DOHH2 (cell line): ENCODE measurements around the gene CBLN1.

ENCODE experiments used
- EZH2phosphoT487 ChIP-seq: fragments of 200-600 bp; sonication (generic); IDR thresholded peaks from 2 replicates; pipeline ENCODE4 v1.6.1; 2017; ENCODE audit warnings: borderline replicate concordance, mild to moderate bottlenecking, antibody characterized with exemption, low read length, moderate library complexity, mixed read lengths
- TF ChIP-seq, protein P1 (sequence below): fragments of 200-600 bp; sonication (generic); IDR thresholded peaks from one replicate; pipeline ENCODE4 v1.5.1; 2014; ENCODE audit warnings: antibody characterized with exemption, mild to moderate bottlenecking, low read depth, low read length; ENCODE audit not compliant: poor library complexity, severe bottlenecking

DNA sequence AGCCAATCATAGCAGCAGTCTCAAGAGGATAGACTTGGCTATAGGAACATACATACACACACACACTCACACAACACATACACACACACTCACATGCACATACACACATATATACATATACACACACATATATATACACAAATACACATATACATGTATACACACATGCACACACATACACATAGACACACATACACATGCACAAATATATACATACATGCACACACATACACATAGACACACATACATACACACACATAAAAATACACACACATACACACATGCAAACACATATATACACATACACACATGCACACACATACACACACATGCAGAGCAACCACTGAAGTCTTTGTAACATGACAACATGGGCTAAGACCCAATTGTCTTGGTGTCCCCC is 19.7 kb downstream of the CBLN1 start:
- TF ChIP-seq, protein P1, sequence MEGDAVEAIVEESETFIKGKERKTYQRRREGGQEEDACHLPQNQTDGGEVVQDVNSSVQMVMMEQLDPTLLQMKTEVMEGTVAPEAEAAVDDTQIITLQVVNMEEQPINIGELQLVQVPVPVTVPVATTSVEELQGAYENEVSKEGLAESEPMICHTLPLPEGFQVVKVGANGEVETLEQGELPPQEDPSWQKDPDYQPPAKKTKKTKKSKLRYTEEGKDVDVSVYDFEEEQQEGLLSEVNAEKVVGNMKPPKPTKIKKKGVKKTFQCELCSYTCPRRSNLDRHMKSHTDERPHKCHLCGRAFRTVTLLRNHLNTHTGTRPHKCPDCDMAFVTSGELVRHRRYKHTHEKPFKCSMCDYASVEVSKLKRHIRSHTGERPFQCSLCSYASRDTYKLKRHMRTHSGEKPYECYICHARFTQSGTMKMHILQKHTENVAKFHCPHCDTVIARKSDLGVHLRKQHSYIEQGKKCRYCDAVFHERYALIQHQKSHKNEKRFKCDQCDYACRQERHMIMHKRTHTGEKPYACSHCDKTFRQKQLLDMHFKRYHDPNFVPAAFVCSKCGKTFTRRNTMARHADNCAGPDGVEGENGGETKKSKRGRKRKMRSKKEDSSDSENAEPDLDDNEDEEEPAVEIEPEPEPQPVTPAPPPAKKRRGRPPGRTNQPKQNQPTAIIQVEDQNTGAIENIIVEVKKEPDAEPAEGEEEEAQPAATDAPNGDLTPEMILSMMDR: no peak
- TF ChIP-seq EZH2phosphoT487: no peak
